GM21367 (cell line): ENCODE results near the gene GNAT2.

Source experiments
- ATAC-seq: cut with Tn5 transposase; IDR thresholded peaks from one replicate; pipeline ENCODE4 v1.9.1; 2021; ENCODE audit not compliant: unreplicated experiment

The GNAT2 gene

DNA sequence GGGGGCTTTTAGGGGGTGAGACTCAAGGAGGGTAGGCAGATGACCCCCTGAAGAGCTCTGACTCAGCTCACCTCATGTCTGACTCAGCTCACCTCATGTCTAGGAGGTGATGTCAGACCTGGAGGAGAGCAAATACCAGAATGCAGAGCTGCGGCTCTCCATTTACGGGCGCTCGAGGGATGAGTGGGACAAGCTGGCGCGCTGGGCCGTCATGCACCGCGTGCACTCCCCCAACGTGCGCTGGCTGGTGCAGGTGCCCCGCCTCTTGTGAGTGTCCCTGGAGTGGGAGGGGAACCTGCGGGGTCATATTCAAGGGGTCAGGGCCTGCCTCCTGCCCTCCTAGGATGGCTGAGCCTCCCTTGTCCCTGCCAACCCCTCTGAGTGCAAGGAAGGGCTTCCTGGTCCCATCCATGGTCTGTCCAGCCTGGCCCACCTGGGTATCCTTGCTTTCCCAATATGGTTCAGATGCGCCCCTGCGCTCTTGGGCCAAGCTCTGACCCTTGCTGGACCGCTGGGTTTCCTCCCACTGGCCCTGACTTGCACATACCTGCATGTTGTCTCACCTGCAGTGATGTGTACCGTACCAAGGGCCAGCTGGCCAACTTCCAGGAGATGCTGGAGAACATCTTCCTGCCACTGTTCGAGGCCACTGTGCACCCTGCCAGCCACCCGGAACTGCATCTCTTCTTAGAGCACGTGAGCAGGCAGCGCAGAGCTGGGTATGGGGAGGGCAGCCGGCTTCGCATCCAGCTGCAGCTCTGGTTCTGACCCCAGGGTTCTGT lies 9.3 kb upstream of the GNAT2 start:
- no peak for ATAC-seq

DNA sequence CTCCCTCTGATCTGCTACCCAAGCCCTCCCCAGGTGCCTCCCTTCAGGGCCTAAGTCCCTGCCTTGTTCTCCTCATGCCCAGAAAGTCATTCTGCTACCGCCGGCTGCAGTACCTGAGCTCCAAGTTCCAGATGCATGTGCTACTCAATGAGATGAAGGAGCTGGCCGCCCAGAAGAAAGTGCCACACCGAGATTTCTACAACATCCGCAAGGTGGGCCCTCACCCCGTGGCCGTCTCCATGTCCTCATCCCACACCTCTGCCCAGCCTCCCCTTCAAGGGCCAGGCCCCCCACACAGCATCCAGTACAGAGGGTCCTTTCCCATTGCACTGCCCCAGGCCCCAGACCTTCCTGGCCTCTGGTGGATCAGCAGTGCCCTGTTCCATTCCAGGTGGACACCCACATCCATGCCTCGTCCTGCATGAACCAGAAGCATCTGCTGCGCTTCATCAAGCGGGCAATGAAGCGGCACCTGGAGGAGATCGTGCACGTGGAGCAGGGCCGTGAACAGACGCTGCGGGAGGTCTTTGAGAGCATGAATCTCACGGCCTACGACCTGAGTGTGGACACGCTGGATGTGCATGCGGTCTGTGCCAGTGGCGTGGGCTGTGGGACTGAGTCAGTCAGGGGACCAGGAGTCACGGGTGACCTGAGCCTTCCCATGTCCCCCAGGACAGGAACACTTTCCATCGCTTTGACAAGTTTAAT lies 8.4 kb upstream of the GNAT2 start:
- ATAC-seq: no peak

- ATAC-seq: no peak
These were observed 7.4 kb upstream of the GNAT2 start for GRCh38 chr1:109626682-109627408.

DNA sequence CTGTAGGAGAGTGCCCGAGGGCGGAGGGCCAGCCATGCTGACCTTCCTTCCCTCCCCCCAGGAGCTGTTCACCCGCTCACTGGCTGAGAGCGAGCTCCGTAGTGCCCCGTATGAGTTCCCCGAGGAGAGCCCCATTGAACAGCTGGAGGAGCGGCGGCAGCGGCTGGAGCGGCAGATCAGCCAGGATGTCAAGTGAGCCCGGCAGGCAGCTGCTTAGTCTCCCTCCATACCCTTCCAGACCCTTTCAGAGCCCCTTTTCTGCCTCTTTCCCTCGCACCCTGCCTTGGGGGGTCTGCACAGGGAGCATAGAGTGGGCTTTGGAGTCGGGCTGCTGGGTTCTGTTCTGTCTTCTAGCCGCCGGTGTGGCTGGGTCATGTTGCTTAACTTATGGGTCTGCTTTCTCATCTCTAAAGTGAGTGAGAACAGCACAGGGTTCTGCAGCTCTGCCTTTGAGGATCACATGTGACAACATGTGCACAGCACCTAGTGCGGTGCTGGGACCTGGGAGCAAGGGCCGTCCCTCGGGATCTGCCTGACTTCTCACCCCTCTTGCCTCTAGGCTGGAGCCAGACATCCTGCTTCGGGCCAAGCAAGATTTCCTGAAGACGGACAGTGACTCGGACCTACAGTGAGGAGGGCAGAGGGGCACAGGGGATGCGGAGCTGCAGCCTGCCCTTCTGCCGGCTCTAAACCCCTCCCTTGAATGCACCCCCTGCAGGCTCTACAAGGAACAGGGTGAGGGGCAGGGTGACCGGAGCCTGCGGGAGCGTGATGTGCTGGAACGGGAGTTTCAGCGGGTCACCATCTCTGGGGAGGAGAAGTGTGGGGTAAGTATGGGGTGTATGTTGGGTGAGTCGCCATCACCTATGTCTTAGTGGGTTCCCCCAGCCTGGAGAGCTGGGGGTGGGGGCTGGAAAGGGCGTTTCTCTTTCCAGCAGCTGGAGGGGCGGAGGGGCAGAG lies 6.5 kb upstream of the GNAT2 start:
- no peak for ATAC-seq

GRCh38 chr1:109625176-109625575 lies 5.8 kb upstream of the GNAT2 start:
- no peak for ATAC-seq

GRCh38 chr1:109624201-109625010 lies 5.0 kb upstream of the GNAT2 start:
- ATAC-seq: peak; percentile 29

DNA sequence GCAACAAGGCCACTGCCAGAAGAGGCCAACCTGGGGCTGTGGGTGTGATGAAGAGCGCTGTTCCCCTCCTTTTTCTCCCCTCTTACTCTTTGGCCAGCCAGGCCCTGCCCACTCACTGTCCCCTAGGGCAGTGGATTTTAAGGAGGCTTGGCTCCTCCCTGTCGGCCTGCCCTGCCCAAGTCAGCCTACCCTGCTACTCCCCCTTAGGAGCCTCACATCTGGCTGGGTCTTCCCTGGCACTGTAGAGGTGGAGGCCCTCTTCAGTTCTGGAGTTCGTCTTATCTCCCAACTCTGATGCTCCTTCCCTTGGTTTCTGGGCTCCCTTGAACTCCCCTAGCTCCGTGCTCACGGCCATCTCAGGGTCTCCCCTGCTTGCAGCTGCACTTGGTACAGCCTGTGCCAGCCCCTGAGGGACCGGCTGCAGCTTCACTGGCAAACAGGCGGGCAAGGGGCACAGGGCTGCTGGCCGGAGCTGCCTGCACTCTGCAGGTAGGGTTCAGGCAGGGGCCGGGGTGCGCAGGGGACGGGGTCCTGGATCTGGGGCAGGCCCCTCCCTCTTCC lies 4.3 kb upstream of the GNAT2 start:
- ATAC-seq: no peak

- no peak for ATAC-seq
These were observed 3.5 kb upstream of the GNAT2 start for GRCh38 chr1:109622895-109623294.

DNA sequence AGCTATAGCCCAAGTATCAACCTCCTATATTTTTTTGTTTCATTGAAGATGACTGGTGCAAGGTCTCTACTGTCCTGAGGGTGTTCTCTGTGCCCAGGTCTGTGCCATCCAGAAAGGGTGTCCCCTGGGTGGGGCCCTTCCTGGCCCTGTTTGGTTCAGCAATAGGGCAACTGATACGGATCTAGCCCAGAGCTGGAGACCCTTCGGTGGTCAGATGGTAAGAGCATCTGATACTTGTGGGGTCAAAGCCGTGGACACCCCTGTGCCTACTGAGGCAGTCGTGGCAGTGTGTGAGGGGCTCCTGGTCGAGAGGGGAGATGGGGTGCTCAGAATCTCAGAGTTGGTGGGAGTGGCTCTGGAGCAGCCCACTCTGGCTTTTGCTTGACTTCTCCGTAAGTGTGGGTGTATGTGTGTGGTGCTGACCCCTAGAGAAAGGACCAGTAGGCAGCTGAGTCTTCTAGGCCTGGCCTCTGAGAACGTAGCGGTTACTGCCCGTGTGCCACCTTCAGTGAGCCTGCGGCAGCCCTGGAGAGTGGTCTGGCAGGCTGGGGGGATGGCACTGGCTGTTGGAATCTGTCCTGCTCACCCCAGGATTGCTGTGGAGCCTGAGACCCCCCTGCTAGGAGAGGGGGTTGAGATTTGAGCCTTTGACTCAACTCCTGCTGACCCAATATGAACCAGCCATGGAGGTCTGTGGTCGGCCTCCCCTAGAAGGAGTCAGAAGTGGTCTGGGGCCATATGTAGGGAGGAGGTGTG lies 2.9 kb upstream of the GNAT2 start:
- no peak for ATAC-seq

GRCh38 chr1:109621379-109622136 lies 2.1 kb upstream of the GNAT2 start:
- no peak for ATAC-seq

DNA sequence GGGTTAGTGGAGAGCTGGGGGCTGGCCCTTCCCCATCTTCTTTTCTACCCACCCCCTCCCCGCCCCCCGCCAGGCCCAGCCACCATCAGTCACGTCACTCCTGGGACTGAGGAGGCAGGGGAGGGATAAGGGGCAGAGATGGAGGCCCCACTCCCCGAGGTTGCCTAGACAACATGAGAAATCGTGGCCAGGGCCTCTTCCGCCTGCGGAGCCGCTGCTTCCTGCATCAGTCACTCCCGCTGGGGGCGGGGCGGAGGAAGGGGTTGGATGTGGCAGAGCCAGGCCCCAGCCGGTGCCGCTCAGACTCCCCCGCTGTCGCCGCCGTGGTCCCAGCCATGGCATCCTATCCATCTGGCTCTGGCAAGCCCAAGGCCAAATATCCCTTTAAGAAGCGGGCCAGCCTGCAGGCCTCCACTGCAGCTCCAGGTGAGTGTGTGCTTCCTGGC lies 1.4 kb upstream of the GNAT2 start:
- peak; percentile 50 for ATAC-seq

- no peak for ATAC-seq
These were observed 980 bp upstream of the GNAT2 start for GRCh38 chr1:109620401-109620791.

- ATAC-seq: no peak
These were observed 498 bp downstream of the GNAT2 start for GRCh38 chr1:109618661-109619575.

DNA sequence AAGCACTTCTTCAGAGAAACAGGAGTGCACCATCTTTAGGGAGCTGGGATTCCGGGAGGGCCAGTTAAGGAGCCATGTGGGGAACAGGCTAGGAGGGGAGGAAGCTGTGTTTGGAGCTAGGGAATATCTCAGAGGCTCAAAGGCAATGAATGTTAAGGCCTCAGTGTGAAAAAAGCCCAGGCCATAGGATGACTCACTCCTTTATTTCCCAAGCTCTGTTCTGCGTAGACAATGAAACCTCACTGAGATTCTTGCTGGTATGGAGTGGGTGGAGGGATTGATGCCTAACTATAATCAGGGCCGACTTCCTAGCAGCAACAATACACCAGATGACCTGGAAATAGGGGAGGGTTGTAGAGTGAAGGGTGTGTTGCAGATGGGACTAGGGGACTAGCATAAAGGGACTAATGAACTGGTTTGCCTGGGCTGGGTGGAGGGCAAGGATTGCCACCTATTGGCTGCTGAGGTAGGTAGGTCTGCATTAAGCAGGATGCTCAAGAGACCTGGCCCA lies 2.1 kb downstream of the GNAT2 start:
- no peak for ATAC-seq

- ATAC-seq: no peak
These were observed 3.0 kb downstream of the GNAT2 start for GRCh38 chr1:109616391-109616790.

DNA sequence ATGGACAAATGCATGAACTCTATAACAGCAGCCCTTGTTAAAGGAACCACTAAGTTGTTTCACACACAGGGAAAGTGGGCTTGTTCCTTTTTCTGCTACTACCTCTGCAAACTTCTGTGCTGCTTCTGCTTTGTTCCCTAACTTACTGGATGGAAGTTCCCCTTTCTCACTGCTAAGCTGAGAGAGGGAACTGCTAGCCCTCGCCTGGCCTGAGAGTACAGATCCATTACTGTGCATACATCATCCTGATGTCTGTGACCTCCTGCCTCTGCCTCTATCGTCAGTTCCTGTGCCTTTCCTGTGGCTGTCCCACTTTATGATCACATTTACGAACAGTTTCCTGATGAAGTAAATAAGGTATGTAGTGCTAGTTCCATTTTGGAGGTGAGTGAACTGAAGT lies 3.5 kb downstream of the GNAT2 start:
- ATAC-seq: no peak
